ENCODE data around the gene GPRIN2. TPM values are rescaled to one million over a fixed set of nuclear protein-coding genes. Genes with fewer than 3 reads are reported as not detected.
A peak's percentile ranks its signal among the peaks of the same experiment; 100 is the strongest.

Gene GPRIN2
- total RNA-seq, 1 donor from 2014 or later: 3.0 TPM

DNA sequence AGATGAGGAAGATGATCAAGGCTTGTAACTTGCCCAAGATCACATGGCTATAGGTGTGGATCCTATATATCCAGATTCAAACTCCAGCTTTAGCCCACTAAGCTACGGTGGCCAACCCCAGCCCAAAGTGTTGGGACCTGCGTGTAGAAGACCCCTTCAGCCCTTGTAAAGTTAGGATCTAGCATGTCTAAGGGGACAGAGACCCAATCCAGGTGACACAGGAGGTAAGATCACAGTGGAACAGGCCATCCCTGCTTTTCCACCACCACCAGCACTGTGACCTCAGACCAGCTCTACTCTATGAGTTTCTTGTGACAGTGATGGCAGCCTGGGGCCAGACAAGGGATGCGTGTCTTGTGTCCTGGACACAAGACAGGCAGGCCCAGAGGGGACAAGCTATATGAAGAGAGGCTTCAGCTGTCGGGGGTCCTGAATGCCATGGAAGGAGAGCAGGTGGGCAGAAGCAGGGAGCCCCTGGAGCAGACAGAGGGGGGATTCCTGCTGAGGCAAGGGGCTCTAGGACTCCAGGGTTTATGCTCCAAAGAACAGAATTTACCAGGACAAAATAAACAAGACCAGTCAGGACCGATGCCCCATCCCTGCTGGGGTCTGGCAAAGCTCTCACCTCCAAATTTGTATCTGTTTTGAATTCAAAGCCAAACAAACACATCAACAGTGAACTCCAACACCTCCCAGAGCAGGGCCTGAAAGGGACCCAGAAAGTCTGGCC lies 10.4 kb downstream of the GPRIN2 start:
- Histone ChIP-seq H3K9ac (ENCODE audit: low read length) (no peak overlapping the region), H3K27me3 (ENCODE audit: insufficient read depth, low read length) (peaks cover 20% of the 10 kb centered on the region), H3K4me2 (ENCODE audit: low read length) (no peak overlapping the region), H3K27ac (ENCODE audit: low read depth, low read length) (no peak overlapping the region), H2AFZ (ENCODE audit: low read depth, low read length) (no peak overlapping the region), H3K9me3 (ENCODE audit: insufficient read depth, low read depth, low read length) (no peaks in the 10 kb centered on the region), H3K79me2 (ENCODE audit: insufficient read depth, low read length) (no peaks in the 10 kb centered on the region), H3K36me3 (ENCODE audit: insufficient read depth, low read length) (no peaks in the 10 kb centered on the region), H3K4me1 (ENCODE audit: insufficient read depth, low read length) (no peaks in the 10 kb centered on the region), H3K4me3 (ENCODE audit: insufficient read depth, low read depth, low read length) (no peak overlapping the region), H4K20me1 (ENCODE audit: insufficient read depth, low read length) (no peaks in the 10 kb centered on the region)
- Mint-ChIP-seq H3K27ac (ENCODE audit: unreplicated experiment) (no peak overlapping the region), H3K36me3 (ENCODE audit: low read depth, unreplicated experiment) (peaks cover 3% of the 10 kb centered on the region), H3K9me3 (ENCODE audit: unreplicated experiment) (peaks cover 2% of the 10 kb centered on the region), H3K27me3 (ENCODE audit: low read depth, unreplicated experiment) (no peaks in the 10 kb centered on the region), H3K4me1 (ENCODE audit: low read depth, unreplicated experiment) (peaks cover 6% of the 10 kb centered on the region), H3K4me3 (ENCODE audit: unreplicated experiment) (no peak overlapping the region)
- no peak for FAIRE-seq
- DNase-seq (ENCODE audit: low read depth): no peak
- TF ChIP-seq EZH2 (IDR thresholded peaks at IDR 0.05; ENCODE audit: insufficient read depth, low read length): no peak
- TF ChIP-seq, protein P1, sequence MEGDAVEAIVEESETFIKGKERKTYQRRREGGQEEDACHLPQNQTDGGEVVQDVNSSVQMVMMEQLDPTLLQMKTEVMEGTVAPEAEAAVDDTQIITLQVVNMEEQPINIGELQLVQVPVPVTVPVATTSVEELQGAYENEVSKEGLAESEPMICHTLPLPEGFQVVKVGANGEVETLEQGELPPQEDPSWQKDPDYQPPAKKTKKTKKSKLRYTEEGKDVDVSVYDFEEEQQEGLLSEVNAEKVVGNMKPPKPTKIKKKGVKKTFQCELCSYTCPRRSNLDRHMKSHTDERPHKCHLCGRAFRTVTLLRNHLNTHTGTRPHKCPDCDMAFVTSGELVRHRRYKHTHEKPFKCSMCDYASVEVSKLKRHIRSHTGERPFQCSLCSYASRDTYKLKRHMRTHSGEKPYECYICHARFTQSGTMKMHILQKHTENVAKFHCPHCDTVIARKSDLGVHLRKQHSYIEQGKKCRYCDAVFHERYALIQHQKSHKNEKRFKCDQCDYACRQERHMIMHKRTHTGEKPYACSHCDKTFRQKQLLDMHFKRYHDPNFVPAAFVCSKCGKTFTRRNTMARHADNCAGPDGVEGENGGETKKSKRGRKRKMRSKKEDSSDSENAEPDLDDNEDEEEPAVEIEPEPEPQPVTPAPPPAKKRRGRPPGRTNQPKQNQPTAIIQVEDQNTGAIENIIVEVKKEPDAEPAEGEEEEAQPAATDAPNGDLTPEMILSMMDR (IDR thresholded peaks at IDR 0.05; ENCODE audit: insufficient read depth, low read depth, low read length): no peak

DNA sequence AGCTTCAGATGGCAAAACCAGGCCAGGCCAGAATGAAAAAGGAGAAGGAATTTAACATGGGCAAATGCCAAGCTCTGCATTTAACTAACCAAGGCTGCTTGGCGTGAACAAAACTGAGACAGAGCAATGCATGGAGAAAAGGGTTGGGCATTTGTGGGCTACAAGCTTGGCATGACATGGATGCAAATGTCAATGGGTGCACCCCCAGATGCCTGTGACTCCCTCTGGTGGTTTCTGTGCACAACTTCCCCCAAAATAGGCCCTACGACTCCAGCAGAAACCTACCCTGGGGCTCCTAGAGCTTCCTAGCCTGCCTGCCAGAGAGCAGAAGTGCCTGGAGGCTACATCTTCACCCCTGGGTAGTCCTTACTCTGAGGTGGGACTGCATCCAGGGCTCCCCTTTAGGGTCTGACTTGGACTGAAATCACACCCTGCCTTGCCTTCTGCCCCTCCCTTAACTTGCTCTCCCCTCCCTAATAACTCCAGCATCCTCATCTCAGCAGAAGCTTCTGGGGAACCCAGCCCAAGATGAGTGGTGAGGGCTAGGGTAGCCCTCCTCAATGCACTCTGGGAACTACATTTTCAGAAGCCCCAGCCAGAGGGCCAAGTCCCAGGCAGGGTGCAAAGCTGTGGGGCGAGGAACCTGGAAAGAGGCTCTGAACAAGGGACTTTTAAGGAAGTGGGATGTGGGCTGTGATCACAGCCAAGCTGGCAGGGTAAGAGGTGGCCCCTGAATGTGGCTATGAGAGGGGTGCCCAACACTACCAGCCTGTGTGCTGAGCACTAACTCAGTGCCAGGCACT lies 11.3 kb downstream of the GPRIN2 start:
- Mint-ChIP-seq H3K27me3 (ENCODE audit: low read depth, unreplicated experiment) (peaks cover 7% of the 10 kb centered on the region), H3K4me1 (ENCODE audit: low read depth, unreplicated experiment) (peaks cover 11% of the 10 kb centered on the region), H3K4me3 (ENCODE audit: unreplicated experiment) (no peak overlapping the region), H3K9me3 (ENCODE audit: unreplicated experiment) (peaks cover 2% of the 10 kb centered on the region), H3K27ac (ENCODE audit: unreplicated experiment) (no peak overlapping the region), H3K36me3 (ENCODE audit: low read depth, unreplicated experiment) (peaks cover 3% of the 10 kb centered on the region)
- TF ChIP-seq, protein P1 (IDR thresholded peaks at IDR 0.05; ENCODE audit: insufficient read depth, low read depth, low read length): peak; percentile 27
- TF ChIP-seq EZH2 (IDR thresholded peaks at IDR 0.05; ENCODE audit: insufficient read depth, low read length): no peak
- H4K20me1 ChIP-seq (ENCODE audit: insufficient read depth, low read length): no peaks in the 10 kb centered on the region
- no peaks in the 10 kb centered on the region for H3K36me3 ChIP-seq (ENCODE audit: insufficient read depth, low read length)
- FAIRE-seq (no peak), DNase-seq (ENCODE audit: low read depth) (no peak)
- no peak overlapping the region for H3K4me3 ChIP-seq (ENCODE audit: insufficient read depth, low read depth, low read length)
- H3K79me2 ChIP-seq (ENCODE audit: insufficient read depth, low read length): no peaks in the 10 kb centered on the region
- no peak overlapping the region for H3K9ac ChIP-seq (ENCODE audit: low read length)
- no peak overlapping the region for H2AFZ ChIP-seq (ENCODE audit: low read depth, low read length)
- H3K4me1 ChIP-seq (ENCODE audit: insufficient read depth, low read length): peaks cover 5% of the 10 kb centered on the region
- H3K27ac ChIP-seq (ENCODE audit: low read depth, low read length): no peak overlapping the region
- no peaks in the 10 kb centered on the region for H3K9me3 ChIP-seq (ENCODE audit: insufficient read depth, low read depth, low read length)
- peaks cover 20% of the 10 kb centered on the region for H3K27me3 ChIP-seq (ENCODE audit: insufficient read depth, low read length)
- no peak overlapping the region for H3K4me2 ChIP-seq (ENCODE audit: low read length)

Measured in astrocyte (in vitro differentiated cells and primary cell).